GM12864 (cell line): ENCODE data around the gene TRIM29.
A peak's percentile ranks its signal among the peaks of the same experiment; 100 is the strongest.
"Not testable (repeated sequence)": the region's sequence is repeated elsewhere in the genome, so short reads cannot be mapped to it uniquely, and the experiment has no call there.

Experiments
- DNase-seq: peaks from one replicate; pipeline ENCODE4 v3.0.0-alpha.2; 2011; ENCODE audit warnings: low read depth
- H3K4me3 ChIP-seq: 2 replicates; pipeline ENCODE4 v1.5.1; 2011; ENCODE audit warnings: mild to moderate bottlenecking, low read depth, low read length, control low read depth
- TF ChIP-seq, protein P1 (sequence below): IDR thresholded peaks from 2 replicates; pipeline ENCODE4 v1.5.1; 2011; ENCODE audit warnings: low read depth, mild to moderate bottlenecking, moderate library complexity, low read length, control low read depth, inconsistent platforms; ENCODE audit errors: missing control alignments

TRIM29 gene

DNA sequence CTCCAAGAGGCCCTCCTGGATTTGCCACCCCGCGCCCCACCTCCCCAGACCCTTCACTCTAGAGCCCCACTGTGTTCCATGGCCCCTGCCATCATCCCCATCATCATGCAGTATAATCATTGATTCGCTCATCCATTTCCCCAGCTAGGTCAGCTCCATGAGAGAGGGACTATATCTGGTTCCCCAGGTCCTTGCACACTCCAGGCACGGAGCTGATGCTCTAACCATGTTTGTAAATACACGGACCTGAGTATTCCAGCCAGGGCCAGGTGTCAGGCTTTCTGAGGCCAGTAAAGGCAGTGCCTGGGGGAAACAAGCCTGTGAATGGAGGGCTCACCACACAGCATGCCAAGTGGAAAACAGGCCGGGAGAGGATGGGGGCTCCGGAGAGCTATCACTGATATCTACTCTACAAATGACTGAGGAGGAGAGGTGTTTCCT, 45.8 kb upstream of the TRIM29 start:
- no peak for DNase-seq
- TF ChIP-seq, protein P1, sequence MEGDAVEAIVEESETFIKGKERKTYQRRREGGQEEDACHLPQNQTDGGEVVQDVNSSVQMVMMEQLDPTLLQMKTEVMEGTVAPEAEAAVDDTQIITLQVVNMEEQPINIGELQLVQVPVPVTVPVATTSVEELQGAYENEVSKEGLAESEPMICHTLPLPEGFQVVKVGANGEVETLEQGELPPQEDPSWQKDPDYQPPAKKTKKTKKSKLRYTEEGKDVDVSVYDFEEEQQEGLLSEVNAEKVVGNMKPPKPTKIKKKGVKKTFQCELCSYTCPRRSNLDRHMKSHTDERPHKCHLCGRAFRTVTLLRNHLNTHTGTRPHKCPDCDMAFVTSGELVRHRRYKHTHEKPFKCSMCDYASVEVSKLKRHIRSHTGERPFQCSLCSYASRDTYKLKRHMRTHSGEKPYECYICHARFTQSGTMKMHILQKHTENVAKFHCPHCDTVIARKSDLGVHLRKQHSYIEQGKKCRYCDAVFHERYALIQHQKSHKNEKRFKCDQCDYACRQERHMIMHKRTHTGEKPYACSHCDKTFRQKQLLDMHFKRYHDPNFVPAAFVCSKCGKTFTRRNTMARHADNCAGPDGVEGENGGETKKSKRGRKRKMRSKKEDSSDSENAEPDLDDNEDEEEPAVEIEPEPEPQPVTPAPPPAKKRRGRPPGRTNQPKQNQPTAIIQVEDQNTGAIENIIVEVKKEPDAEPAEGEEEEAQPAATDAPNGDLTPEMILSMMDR, result no peak
- no peak overlapping the region for H3K4me3 ChIP-seq

DNA sequence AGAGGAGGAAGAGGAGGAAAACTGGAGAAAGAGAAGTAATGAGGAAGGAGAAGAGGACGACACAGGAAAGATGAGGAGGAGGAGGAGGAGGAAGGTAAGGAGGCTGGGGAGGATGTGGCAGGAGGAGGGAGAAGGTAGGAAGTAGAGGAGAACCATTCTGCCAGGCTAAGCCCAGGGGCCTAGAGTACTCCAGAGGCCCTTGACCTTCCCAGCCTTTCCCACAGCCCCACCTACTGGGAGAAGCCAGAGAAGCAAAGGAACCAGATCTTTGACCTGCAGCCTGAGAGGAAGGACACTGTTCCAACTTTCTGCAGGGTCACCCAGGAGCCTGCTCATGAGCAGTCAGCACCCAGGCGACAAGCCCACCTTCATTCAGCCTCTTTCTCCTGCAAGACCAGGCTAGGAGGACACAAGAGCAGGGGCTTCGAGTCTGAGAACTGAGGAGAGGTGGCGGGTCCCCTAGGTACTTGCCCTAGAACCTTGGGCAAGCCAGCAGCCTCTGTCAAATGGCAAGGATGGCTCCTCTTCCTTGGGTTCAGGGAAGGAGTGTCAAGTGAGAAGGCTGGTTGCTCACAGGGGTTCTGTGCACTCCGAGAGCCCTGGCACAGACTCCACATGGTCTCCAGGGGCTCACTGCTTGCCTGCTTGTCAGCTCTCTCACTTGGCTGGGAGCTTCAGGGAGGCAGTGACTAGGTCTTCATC, 45.0 kb upstream of the TRIM29 start:
- no peak overlapping the region for H3K4me3 ChIP-seq
- no peak for DNase-seq
- TF ChIP-seq, protein P1, result peak; percentile 37

DNA sequence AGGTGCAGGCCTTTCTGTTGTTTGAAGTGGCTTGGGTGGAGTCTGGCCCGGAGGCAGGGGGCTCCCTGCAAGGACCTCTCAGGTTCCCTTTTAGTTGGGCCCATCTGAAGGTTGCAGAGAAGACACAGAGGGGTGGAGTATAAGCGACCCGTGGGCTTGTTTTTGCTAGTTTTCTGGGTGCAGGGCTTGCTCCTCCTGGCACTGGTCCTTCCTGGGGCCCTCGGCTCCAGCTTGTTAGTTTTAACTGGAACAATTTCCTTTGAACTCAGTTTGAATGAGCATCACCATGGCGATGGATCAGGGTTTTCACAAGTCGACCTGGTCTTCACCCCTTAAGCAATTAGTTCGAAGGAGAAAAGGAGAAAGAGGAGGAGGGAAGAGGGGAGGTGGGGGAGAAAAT, 44.5 kb upstream of the TRIM29 start:
- DNase-seq, result no peak
- TF ChIP-seq, protein P1, result no peak
- H3K4me3 ChIP-seq, result no peak overlapping the region

DNA sequence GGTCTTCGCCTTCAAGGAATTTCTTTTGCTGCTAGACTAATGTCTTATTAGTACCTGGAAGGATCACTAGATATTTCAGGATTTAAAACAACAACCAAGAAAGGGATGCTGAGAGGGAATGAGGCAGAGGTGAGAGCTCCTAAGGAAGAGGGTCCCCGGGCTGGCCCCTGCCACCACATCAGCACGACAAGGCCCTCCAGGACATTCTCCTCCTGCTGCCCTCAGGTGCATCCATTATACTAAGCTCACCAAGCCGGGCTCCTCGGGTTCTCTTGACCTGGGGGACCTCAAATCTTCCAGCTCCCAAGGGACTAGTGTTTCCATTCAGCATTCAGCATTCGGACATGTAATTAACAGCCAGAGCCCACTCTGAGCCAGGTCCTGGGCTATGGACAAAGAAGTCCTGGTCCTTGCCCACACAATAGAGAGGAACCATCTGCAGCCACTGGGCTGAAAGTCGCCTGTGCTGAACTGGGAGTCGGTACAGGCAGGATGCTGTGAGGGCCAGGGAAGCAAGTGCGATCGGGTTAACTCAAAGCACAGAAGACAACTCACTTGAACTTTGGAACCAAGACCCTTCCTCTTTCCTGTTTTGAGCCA, 43.6 kb upstream of the TRIM29 start:
- H3K4me3 ChIP-seq, result no peak overlapping the region
- TF ChIP-seq, protein P1, result no peak
- no peak for DNase-seq

DNA sequence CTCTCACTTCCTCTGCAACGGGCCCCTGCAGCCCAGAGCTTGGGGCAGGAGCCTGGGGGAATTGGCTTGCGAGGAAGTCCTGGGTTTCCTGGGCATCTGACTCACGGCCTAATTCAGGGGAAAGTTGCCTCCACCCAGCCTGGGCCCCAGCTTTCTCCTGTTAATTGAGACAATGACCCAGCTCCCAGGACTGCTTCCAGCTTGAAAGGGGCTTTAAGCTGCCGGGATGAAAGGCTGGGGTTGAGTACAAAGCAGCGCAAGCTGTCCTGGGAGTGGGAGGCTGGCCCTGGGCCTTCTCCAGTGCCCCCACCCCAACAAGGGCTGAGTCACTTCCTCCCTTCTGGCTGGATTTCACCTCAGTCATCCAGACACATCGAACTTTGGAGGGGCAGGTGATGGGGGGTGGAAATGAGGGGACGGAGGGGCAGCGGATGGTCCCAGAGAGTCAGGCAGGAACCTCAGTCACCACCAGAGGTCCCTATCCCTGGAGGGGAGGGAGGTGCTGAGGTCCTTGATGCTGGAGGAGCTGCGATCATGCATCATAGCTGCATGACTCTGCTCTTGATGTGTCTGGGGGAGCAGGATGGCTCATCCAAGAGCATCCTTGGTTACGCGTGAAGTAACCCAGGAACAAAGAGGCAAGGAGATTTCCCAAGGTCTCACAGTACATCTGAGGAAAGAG, 42.8 kb upstream of the TRIM29 start:
- TF ChIP-seq, protein P1, result no peak
- H3K4me3 ChIP-seq, result no peak overlapping the region
- no peak for DNase-seq

DNA sequence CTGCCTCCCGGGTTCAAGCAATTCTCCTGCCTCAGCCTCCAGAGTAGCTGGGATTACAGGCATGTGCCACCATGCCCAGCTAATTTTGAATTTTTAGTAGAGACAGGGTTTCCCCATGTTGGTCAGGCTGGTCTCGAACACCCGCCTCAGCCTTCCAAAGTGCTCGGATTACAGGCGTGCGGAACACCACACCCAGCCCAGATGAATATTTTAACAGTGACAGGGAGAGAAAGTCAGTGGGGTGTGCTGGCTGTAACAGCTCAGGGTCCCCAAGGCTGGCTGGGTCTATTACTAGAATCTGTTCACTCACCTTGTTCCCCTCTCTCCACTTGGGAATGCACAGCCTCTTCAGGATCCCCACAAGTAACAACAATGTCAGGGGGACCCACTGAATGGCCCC, 42.1 kb upstream of the TRIM29 start:
- not testable (repeated sequence) for DNase-seq, H3K4me3 ChIP-seq

DNA sequence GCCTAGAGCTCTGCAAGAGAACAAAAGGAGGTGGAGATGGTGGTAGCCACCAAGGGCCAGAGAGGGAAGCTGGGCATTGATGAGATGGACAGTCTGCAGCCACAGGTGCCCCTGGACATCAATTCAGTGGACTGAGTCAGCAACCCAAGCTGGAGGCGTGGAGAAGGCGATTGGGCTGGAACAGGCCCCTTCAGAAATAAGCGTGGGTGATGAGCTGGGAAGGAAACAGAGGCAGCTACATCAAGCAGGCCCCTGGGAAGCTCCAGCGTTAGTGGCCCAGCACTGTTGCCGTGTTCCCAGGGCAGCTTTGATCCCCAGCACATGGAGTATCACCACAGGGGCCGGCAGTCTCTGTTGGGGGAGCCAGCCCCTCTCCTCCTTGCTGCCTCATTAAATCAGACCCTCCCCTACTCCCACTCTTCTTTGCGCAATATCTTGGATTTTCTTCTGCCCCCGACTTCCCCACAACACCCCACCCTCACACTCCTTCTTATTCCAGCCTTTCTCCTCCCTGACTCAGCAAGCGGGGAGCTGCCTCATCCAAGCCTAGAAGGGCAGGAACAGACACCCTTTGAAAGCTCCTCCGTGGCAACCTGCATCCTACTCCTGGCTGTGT, 41.3 kb upstream of the TRIM29 start:
- no peak overlapping the region for H3K4me3 ChIP-seq
- TF ChIP-seq, protein P1, result no peak
- no peak for DNase-seq
